ENCODE data around the gene ZFHX3. TPM values are rescaled to one million over a fixed set of nuclear protein-coding genes. Genes with fewer than 3 reads are reported as not detected.

ZFHX3 gene
- total and polyA plus RNA-seq, 9 donors: 5.2 to 12.0 (median 7.5) TPM

DNA sequence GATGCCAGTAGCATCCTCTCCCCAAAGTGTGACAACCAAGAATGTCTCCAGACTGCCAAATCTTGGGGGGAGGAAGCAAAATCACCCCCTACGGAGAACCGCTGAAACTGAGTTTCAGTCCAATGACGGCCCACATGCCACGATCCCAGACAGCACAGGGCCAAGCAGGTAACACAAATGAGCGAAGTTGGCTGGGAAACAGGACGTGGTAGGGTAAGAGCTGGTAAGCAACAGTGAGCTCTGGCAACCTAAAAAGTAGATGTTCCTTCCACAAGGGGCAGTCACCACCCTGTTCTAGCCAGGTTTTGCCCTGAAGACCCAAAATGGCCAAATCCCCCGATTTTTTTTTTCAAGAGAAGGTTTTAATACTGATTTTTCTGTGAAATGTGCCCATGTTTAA is 25.4 kb downstream of the ZFHX3 start:
- peaks cover 31% of the 10 kb centered on the region for H3K4me1 ChIP-seq (ENCODE audit: control insufficient read depth, insufficient read depth, low read length)
- H3K4me3 ChIP-seq (ENCODE audit: low read length): no peak overlapping the region
- no peak overlapping the region for H3K27ac ChIP-seq (ENCODE audit: low read length)
- no peak for DNase-seq
- WGBS (ENCODE audit: insufficient coverage): 88% methylated on average over 6 of the region's 7 CpGs
- no peaks in the 10 kb centered on the region for H3K9me3 ChIP-seq (replicated peaks; ENCODE audit: control insufficient read depth, low read depth, low read length)
- H3K36me3 ChIP-seq (ENCODE audit: control insufficient read depth, insufficient read depth, low read length): no peaks in the 10 kb centered on the region
- no peaks in the 10 kb centered on the region for H3K27me3 ChIP-seq (ENCODE audit: control insufficient read depth, insufficient read depth, low read length)

DNA sequence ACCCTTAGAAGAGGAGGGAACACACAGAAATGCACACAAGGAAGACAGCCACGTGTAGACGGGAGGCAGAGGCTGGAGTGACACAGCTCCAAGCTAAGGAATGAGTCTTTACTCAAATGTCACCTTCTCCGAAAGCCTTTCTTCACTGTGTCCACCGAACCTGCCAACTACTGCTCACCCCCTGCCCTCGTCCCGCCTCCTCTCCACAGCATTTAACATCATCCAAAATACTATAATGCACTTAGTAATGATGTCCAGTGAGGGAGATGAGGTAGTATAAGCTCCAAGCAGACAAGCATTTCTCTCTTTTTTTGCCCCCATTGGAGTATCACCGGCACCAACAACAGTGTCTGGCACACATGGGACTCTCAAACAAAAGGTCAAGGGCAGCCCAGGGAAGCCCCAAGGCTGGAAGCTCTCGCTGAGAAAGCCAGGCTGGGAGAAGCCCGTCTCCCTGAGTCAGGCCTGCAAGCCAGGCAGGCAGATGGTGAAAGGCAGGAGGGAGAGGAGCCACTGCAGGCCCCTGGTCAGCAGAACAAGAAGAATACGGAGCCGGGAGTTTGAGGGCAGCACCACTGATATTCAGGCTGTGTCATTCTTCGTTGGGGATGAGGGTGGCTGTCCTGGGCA is 25.9 kb downstream of the ZFHX3 start:
- DNase-seq: no peak
- WGBS (ENCODE audit: insufficient coverage): 68% methylated on average over 4 of the region's 12 CpGs
- H3K27ac ChIP-seq (ENCODE audit: low read length): no peak overlapping the region
- no peaks in the 10 kb centered on the region for H3K27me3 ChIP-seq (ENCODE audit: control insufficient read depth, insufficient read depth, low read length)
- peaks cover 29% of the 10 kb centered on the region for H3K4me1 ChIP-seq (ENCODE audit: control insufficient read depth, insufficient read depth, low read length)
- H3K9me3 ChIP-seq (replicated peaks; ENCODE audit: control insufficient read depth, low read depth, low read length): no peaks in the 10 kb centered on the region
- no peak overlapping the region for H3K4me3 ChIP-seq (ENCODE audit: low read length)
- H3K36me3 ChIP-seq (ENCODE audit: control insufficient read depth, insufficient read depth, low read length): no peaks in the 10 kb centered on the region

DNA sequence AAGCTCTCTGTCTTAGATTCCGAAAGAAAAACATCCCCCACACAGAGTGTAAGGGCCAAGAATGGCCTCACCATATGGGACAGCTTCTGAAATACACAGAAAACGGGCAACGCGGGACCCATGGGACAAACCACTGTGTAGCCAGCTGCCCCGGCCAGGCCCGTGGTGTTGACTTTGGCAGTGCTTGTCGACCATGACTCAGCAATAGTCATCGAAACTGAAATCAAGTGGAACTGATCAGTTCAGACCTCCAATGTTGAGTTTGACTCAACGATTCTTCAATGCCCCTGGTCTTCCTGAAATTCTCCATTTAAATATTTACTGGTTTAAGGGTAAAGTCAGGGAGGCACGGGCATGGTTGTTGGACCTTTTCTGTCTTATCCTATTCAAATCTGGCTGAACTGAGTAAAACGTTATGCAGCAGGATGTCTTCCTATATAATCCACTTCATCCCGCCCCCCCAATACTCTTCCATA is 27.5 kb downstream of the ZFHX3 start:
- WGBS (ENCODE audit: insufficient coverage): 44% methylated on average over 9 of the region's 12 CpGs

DNA sequence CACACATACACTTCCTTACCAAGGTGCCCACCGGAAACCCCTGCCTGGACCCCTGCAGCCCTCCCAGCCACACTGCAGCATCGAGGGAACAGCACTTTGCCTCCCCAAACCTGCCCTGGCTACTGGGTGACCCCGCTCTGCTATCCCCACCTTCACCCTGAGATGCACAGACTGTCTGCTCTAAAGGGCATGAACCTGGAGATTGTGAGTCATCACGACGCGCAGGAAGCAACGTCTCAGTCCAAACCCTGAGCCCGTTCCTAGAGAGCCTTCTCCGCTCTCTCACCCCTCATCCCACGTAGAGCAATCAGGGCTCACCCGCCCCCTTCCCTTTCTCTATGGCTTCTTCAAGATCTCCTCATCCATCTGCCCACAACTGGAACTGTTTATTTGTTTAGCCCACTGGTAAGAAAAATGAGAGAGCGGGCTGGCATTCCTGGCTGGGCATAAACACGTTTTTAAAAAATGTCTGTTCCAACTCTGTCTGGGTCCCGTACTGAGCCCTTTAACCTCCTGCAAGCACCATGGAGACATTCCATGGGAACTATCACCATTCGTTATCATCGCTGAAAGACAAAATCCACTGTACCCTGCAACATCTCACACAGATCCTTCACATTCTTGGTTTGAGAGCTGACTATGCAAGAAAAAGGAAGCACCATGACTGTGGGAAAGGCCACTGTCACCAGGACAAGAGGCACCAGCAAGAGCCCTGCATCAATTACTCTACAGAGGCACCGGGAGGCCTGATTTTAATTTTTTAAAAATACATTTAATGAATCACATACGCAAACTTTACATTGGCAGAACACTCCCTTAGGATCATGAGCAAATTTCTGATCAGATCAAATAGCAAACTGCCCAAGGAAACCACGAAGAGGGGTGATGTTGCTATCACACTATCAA is 28.2 kb downstream of the ZFHX3 start:
- peak; percentile 43 for DNase-seq
- H3K9me3 ChIP-seq (replicated peaks; ENCODE audit: control insufficient read depth, low read depth, low read length): no peaks in the 10 kb centered on the region
- peak overlapping the region; percentile 32 for H3K27ac ChIP-seq (ENCODE audit: low read length)
- WGBS (ENCODE audit: insufficient coverage): 73% methylated on average over 9 of the region's 19 CpGs
- H3K4me1 ChIP-seq (ENCODE audit: control insufficient read depth, insufficient read depth, low read length): peaks cover 18% of the 10 kb centered on the region
- no peaks in the 10 kb centered on the region for H3K27me3 ChIP-seq (ENCODE audit: control insufficient read depth, insufficient read depth, low read length)
- H3K4me3 ChIP-seq (ENCODE audit: low read length): no peak overlapping the region
- no peaks in the 10 kb centered on the region for H3K36me3 ChIP-seq (ENCODE audit: control insufficient read depth, insufficient read depth, low read length)

More for the DNA sequence above, 27.5 kb downstream of the ZFHX3 start:
- no peaks in the 10 kb centered on the region for H3K27me3 ChIP-seq (ENCODE audit: control insufficient read depth, insufficient read depth, low read length)
- no peaks in the 10 kb centered on the region for H3K9me3 ChIP-seq (replicated peaks; ENCODE audit: control insufficient read depth, low read depth, low read length)
- peaks cover 24% of the 10 kb centered on the region for H3K4me1 ChIP-seq (ENCODE audit: control insufficient read depth, insufficient read depth, low read length)
- DNase-seq: peak; percentile 58
- H3K4me3 ChIP-seq (ENCODE audit: low read length): no peak overlapping the region
- no peak overlapping the region for H3K27ac ChIP-seq (ENCODE audit: low read length)
- no peaks in the 10 kb centered on the region for H3K36me3 ChIP-seq (ENCODE audit: control insufficient read depth, insufficient read depth, low read length)

DNA sequence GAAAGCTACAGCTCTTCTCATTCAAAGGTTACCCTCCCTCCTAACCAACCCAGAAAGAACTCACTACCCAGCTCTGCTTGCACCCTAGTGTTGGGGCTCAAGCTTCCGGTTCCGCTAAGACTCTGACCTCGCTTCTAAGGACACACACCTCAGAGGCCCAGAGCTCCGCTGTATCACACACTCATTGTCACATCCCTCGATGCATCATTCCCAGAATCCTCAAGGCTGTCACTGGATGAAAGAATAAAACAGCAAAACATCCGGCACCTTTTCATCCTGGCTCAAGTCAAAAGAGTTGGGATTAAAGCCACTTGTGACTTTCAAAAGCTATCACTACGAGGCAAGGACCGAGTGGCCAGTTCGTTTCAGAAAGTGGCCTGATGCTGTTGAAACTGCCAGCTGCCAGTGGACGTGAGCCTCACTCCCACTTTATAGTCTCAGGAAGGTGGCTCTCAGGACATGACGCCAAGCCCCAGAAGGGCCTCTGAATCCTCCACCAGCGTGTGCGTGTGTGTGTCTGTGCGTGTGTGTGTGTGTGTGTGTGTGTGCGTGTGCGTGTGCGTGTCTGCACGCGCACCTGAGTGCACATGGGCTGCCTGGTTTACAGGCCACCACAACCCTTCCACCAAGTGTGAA is 29.0 kb downstream of the ZFHX3 start:
- Histone ChIP-seq H3K4me3 (ENCODE audit: low read length) (no peak overlapping the region), H3K27ac (ENCODE audit: low read length) (no peak overlapping the region), H3K27me3 (ENCODE audit: control insufficient read depth, insufficient read depth, low read length) (no peaks in the 10 kb centered on the region), H3K4me1 (ENCODE audit: control insufficient read depth, insufficient read depth, low read length) (peaks cover 18% of the 10 kb centered on the region), H3K9me3 (replicated peaks; ENCODE audit: control insufficient read depth, low read depth, low read length) (no peaks in the 10 kb centered on the region), H3K36me3 (ENCODE audit: control insufficient read depth, insufficient read depth, low read length) (no peaks in the 10 kb centered on the region)
- WGBS (ENCODE audit: insufficient coverage): 72% methylated on average over 10 of the region's 19 CpGs
- no peak for DNase-seq

DNA sequence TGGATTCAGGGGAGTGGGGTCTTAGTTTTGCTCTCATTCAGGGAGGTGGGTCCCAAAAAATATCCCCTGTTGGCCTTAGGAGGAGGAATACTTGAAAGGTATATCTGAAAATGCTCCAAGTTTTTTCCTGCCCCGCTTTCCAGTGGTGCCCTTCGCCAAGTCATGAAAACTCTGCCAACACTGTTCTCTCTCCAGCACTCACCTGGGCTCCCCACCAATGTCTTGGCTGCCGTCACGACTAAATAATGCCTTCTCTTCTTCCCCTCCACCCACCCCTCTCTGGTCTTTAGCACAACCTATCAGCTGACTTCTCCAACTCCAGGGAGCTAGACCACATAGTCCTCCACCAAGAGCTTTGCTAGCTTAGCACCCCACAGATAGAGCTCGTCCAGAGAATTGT is 30.6 kb downstream of the ZFHX3 start:
- peaks cover 18% of the 10 kb centered on the region for H3K4me1 ChIP-seq (ENCODE audit: control insufficient read depth, insufficient read depth, low read length)
- no peaks in the 10 kb centered on the region for H3K36me3 ChIP-seq (ENCODE audit: control insufficient read depth, insufficient read depth, low read length)
- H3K9me3 ChIP-seq (replicated peaks; ENCODE audit: control insufficient read depth, low read depth, low read length): no peaks in the 10 kb centered on the region
- 72% methylated on average over 5 of the region's 5 CpGs for WGBS (ENCODE audit: insufficient coverage)
- no peak overlapping the region for H3K27ac ChIP-seq (ENCODE audit: low read length)
- DNase-seq: no peak
- H3K4me3 ChIP-seq (ENCODE audit: low read length): no peak overlapping the region
- no peaks in the 10 kb centered on the region for H3K27me3 ChIP-seq (ENCODE audit: control insufficient read depth, insufficient read depth, low read length)

DNA sequence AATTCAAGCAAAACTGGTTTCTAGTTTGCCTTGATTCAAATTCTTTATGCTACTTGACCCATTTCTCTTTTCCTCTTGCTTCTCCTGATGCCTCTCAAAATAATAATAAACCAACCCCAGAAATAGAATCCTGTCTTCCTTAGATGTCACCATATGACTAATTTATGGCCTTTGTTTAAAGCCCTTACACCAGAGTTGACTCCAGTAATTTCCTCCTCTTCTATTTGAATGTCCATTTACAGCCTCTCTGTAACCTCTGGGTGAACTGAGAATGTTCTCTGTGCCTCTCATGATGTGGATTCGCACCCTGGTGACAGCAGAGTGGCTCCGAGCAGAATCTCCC is 31.5 kb downstream of the ZFHX3 start:
- Histone ChIP-seq H3K4me1 (ENCODE audit: control insufficient read depth, insufficient read depth, low read length) (peaks cover 18% of the 10 kb centered on the region), H3K27ac (ENCODE audit: low read length) (no peak overlapping the region), H3K4me3 (ENCODE audit: low read length) (no peak overlapping the region), H3K9me3 (replicated peaks; ENCODE audit: control insufficient read depth, low read depth, low read length) (no peaks in the 10 kb centered on the region), H3K36me3 (ENCODE audit: control insufficient read depth, insufficient read depth, low read length) (no peaks in the 10 kb centered on the region), H3K27me3 (ENCODE audit: control insufficient read depth, insufficient read depth, low read length) (no peaks in the 10 kb centered on the region)
- no peak for DNase-seq
- 93% methylated on average over 2 of the region's 2 CpGs for WGBS (ENCODE audit: insufficient coverage)

DNA sequence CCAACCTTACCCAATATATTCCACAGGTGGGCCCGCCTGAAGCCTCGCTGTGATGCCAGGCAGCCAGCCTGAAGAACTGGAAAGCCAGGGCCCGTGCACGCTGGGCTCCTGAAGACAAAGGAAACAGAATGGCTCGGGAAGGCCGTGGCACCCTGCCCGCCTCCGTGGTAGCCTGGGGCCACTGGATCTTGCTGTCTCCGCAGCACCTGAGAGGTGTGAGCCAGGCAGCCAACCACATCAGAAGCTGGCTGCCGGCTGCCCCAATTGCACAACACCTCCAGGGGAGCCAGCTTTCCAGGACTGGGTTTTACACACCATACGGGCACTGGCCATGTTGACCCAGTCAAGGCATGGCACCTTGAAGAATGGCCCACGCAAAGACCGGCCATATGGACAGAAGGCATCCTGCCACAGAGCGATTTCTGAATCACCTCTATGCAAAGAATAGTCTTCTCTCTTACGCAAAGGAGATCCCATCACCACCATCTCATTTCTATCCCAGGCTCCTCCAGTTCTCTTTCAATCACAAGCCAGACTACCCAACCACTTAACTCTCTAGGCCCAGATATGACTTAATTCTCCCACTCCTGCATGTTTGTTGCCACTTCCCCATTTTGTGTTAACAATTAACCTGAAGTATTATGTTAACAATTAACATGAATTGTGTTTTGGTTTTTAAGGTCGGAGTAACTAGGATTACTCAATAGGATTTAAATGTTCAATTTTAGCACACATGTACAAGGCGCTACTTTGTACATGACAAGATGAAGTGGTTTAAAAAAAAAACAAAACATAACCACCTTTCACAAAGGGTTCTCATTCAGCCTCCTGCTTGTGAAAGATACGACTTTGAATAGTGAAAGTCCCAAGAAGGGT is 32.1 kb downstream of the ZFHX3 start:
- H3K27ac ChIP-seq (ENCODE audit: low read length): no peak overlapping the region

DNA sequence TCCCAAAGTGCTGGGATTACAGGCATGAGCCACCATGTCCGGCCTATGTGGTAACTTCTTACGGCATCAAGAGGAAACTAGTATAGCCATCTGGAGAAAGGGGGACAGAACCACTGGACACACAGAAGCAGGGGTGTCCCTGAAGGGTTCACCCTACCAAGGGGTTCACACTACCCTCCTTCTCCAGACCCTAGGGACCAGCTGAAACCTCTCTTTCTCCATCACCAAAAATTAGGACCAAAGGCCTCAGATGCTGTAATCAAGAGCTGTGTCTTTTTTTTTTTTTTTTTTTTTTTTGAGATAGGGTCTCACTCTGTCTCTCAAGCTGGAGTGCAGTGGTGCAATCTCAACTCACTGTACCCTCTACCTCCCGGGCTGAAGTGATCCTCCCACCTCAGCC is 33.2 kb downstream of the ZFHX3 start:
- H3K4me3 ChIP-seq (ENCODE audit: low read length): no peak overlapping the region
- no peak for DNase-seq
- H3K4me1 ChIP-seq (ENCODE audit: control insufficient read depth, insufficient read depth, low read length): peaks cover 16% of the 10 kb centered on the region
- H3K27me3 ChIP-seq (ENCODE audit: control insufficient read depth, insufficient read depth, low read length): no peaks in the 10 kb centered on the region
- H3K27ac ChIP-seq (ENCODE audit: low read length): no peak overlapping the region
- H3K36me3 ChIP-seq (ENCODE audit: control insufficient read depth, insufficient read depth, low read length): no peaks in the 10 kb centered on the region
- WGBS (ENCODE audit: insufficient coverage): no CpG with 5 or more reads among the region's 3 CpGs
- H3K9me3 ChIP-seq (replicated peaks; ENCODE audit: control insufficient read depth, low read depth, low read length): no peaks in the 10 kb centered on the region

More for the DNA sequence above, 32.1 kb downstream of the ZFHX3 start:
- Histone ChIP-seq H3K27me3 (ENCODE audit: control insufficient read depth, insufficient read depth, low read length) (no peaks in the 10 kb centered on the region), H3K4me3 (ENCODE audit: low read length) (no peak overlapping the region), H3K4me1 (ENCODE audit: control insufficient read depth, insufficient read depth, low read length) (peaks cover 18% of the 10 kb centered on the region), H3K36me3 (ENCODE audit: control insufficient read depth, insufficient read depth, low read length) (no peaks in the 10 kb centered on the region), H3K9me3 (replicated peaks; ENCODE audit: control insufficient read depth, low read depth, low read length) (no peaks in the 10 kb centered on the region)
- WGBS (ENCODE audit: insufficient coverage): 95% methylated on average over 13 of the region's 18 CpGs
- no peak for DNase-seq

Measured in muscle of leg (tissue), 11 donors.